HepG2 (cell line): Measurements from ENCODE around the gene TMEM80. TPM values are rescaled to one million over a fixed set of nuclear protein-coding genes. Genes with fewer than 3 reads are reported as not detected.
A peak's percentile ranks its signal among the peaks of the same experiment; 100 is the strongest.

Source experiments
- CBX5 ChIP-seq: sonication (generic); formaldehyde crosslinking; IDR thresholded peaks from 2 replicates; pipeline ENCODE4 v1.4.0; 2020; ENCODE audit warnings: missing genetic modification reagents, borderline replicate concordance
- JUNB ChIP-seq: sonication (generic); formaldehyde crosslinking; IDR thresholded peaks from 2 replicates; pipeline ENCODE4 v1.8.0; 2022; ENCODE audit warnings: missing genetic modification reagents, mild to moderate bottlenecking, borderline replicate concordance
- JUND ChIP-seq: sonication (generic); formaldehyde crosslinking; IDR thresholded peaks from 2 replicates; pipeline ENCODE4 v1.8.0; 2022; ENCODE audit warnings: mild to moderate bottlenecking, missing genetic modification reagents
- KDM2A ChIP-seq: sonication (generic); formaldehyde crosslinking; IDR thresholded peaks from 2 replicates; pipeline ENCODE4 v1.4.0; 2020; ENCODE audit warnings: low read depth, missing genetic modification reagents, borderline replicate concordance
- KDM3A ChIP-seq: IDR thresholded peaks from 2 replicates; pipeline ENCODE4 v1.6.1; 2018; ENCODE audit warnings: low read depth, missing compliant biosample characterization
- KLF9 ChIP-seq: IDR thresholded peaks from 2 replicates; pipeline ENCODE4 v1.6.1; 2016; ENCODE audit warnings: low read depth
- MIER3 ChIP-seq: IDR thresholded peaks from 2 replicates; pipeline ENCODE4 v1.6.1; 2016; ENCODE audit warnings: missing compliant biosample characterization, borderline replicate concordance
- MLX ChIP-seq: IDR thresholded peaks from 2 replicates; pipeline ENCODE4 v1.6.1; 2016
- MYPOP ChIP-seq: sonication (generic); formaldehyde crosslinking; IDR thresholded peaks from 2 replicates; pipeline ENCODE4 v1.8.1; 2023; ENCODE audit warnings: mild to moderate bottlenecking, moderate library complexity, missing genetic modification reagents
- NFE2 ChIP-seq: sonication (generic); formaldehyde crosslinking; IDR thresholded peaks from 2 replicates; pipeline ENCODE4 v1.4.0; 2020; ENCODE audit warnings: missing genetic modification reagents
- NFE2L2 ChIP-seq: fragments of 150-350 bp; IDR thresholded peaks from 2 replicates; pipeline ENCODE4 v1.6.1; 2014; ENCODE audit warnings: low read length
- NFYB ChIP-seq: sonication (generic); formaldehyde crosslinking; IDR thresholded peaks from 2 replicates; pipeline ENCODE4 v1.4.0; 2020; ENCODE audit warnings: missing genetic modification reagents
- NR2F6 ChIP-seq, 2 experiments: IDR thresholded peaks; 2 replicates each; pipeline ENCODE4 v1.6.1; 2016; ENCODE audit warnings: antibody characterized with exemption in 1 of 2, mild to moderate bottlenecking in 1 of 2
- SIN3A ChIP-seq: IDR thresholded peaks from 2 replicates; pipeline ENCODE4 v1.6.1; 2011; ENCODE audit warnings: low read depth, mild to moderate bottlenecking, control low read depth, low read length, borderline replicate concordance
- SPEN ChIP-seq: sonication (generic); formaldehyde crosslinking; IDR thresholded peaks from 2 replicates; pipeline ENCODE4 v1.5.1; 2020; ENCODE audit warnings: low read depth, mild to moderate bottlenecking, missing genetic modification reagents
- TGIF2 ChIP-seq: IDR thresholded peaks from 2 replicates; pipeline ENCODE4 v1.6.1; 2016; ENCODE audit warnings: control low read depth, missing compliant biosample characterization
- WIZ ChIP-seq: sonication (generic); formaldehyde crosslinking; IDR thresholded peaks from 2 replicates; pipeline ENCODE4 v1.5.1; 2020; ENCODE audit warnings: mild to moderate bottlenecking, missing genetic modification reagents
- ZBTB2 ChIP-seq: sonication (generic); formaldehyde crosslinking; IDR thresholded peaks from 2 replicates; pipeline ENCODE4 v1.8.0; 2022; ENCODE audit warnings: low read depth, missing genetic modification reagents
- ZBTB7A ChIP-seq: sonication (generic); formaldehyde crosslinking; IDR thresholded peaks from 2 replicates; pipeline ENCODE4 v1.8.0; 2022; ENCODE audit warnings: mild to moderate bottlenecking, missing genetic modification reagents
- ZNF224 ChIP-seq: sonication (generic); formaldehyde crosslinking; IDR thresholded peaks from 2 replicates; pipeline ENCODE4 v1.5.0; 2020; ENCODE audit warnings: mild to moderate bottlenecking, missing genetic modification reagents
- ZNF234 ChIP-seq: sonication (generic); formaldehyde crosslinking; conservative IDR thresholded peaks from 2 replicates; pipeline ENCODE4 v1.5.1; 2020; ENCODE audit warnings: mild to moderate bottlenecking, missing genetic modification reagents
- ZNF468 ChIP-seq: sonication (generic); formaldehyde crosslinking; IDR thresholded peaks from 2 replicates; pipeline ENCODE4 v1.8.0; 2022; ENCODE audit warnings: mild to moderate bottlenecking, moderate library complexity, missing genetic modification reagents
- ZNF574 ChIP-seq: sonication (generic); formaldehyde crosslinking; IDR thresholded peaks from 2 replicates; pipeline ENCODE4 v1.4.0; 2020; ENCODE audit warnings: missing genetic modification reagents
- ZNF83 ChIP-seq: sonication (generic); formaldehyde crosslinking; IDR thresholded peaks from 2 replicates; pipeline ENCODE4 v1.4.0; 2020; ENCODE audit warnings: missing genetic modification reagents, mild to moderate bottlenecking, borderline replicate concordance
- polyA plus RNA-seq, 8 experiments: library from polyadenylated mRNA; depleted of rRNA in 3 of 8; stranded (reverse) in 7 of 8; unstranded in 1 of 8; fragments of >200 nt; fragmentation: Illumina TruSeq in 4 of 8; extraction: Trizol in 4 of 8; gene quantifications; 2 replicates each; pipeline versions ENCODE4 v1.2.1 to v1.2.3, GENCODE V29; 2011 to 2016; ENCODE audit warnings: low read depth in 4 of 8, missing spikeins in 1 of 8, mixed read lengths in 1 of 8; ENCODE audit not compliant: insufficient read depth in 1 of 8
- total RNA-seq, 5 experiments: library from RNA; depleted of rRNA; stranded (reverse); fragments of >200 nt; fragmentation: Illumina TruSeq; extraction: Trizol; gene quantifications; 2 replicates each; pipeline ENCODE4 v1.2.3, GENCODE V29; 2016; ENCODE audit warnings: low read depth in 1 of 5
- TF ChIP-seq, protein P1 (sequence below): IDR thresholded peaks from 2 replicates; pipeline ENCODE4 v1.6.1; 2016; ENCODE audit warnings: missing genetic modification reagents, missing compliant biosample characterization

Gene TMEM80
- total and polyA plus RNA-seq, 2 of the 13 experiments (the other 11 are each of a cell fraction or from before 2014, with no cell fraction given), result 5.6 to 17.1 TPM

DNA sequence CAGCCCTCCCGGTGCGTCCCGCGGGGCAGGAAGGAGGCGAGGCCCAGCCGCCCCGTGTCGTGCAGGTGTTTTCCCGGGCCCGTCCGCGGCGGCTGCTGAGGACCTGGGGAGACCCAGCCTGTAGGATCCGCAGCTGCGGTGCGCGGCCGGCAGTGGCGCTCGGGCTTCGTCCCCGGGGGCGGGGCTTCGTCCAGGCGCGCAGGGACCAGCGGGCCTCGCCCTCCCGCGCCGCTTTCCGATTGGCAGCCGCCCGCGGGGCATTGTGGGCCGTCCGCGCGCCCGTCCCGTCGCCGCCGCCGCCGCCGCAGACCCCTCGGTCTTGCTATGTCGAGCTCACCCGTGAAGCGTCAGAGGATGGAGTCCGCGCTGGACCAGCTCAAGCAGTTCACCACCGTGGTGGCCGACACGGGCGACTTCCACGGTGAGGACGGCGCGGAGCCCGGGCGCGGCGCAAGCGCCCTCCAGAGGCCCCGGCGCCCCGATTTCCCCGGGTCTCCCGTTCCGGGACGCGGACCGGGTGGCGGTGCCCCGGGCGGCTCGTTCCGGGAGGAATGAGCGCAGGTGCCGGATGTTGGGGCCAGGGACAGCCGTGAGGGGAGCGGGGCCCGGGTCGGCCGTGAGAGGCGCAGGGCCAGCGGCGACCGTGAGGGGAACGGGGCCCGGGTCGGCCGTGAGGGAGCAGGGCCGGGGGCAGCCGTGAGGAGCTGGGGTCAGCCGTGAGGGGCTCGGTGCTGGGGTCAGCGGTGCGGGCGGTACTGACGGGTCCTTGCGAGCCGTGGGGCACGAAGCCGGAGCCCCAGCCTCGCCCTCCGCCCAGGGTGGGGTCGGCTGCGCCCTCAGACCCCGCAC is 51.8 kb downstream of the TMEM80 start, which contains the start of gene TALDO1 (continued):
- TF ChIP-seq NR2F6 (IDR thresholded peaks at IDR 0.05) (no peak), NR2F6 (CRISPR knock-in tag; IDR thresholded peaks at IDR 0.05) (no peak), JUNB (CRISPR knock-in tag) (no peak), ZNF468 (CRISPR knock-in tag) (no peak), NFE2 (CRISPR knock-in tag) (no peak), ZNF234 (CRISPR knock-in tag) (0 out of 2 replicates have a peak, but pooled peaks have one; percentile 85), JUND (CRISPR knock-in tag) (no peak), ZNF574 (CRISPR knock-in tag) (peak; percentile 75), KDM3A (CRISPR knock-in tag) (no peak; the same call in 1 of the 2 replicates), NFE2L2 (no peak), ZNF83 (CRISPR knock-in tag) (no peak), SIN3A (peak; percentile 27; the same call in 1 of the 2 replicates), MYPOP (CRISPR knock-in tag) (no peak), WIZ (CRISPR knock-in tag) (no peak), MIER3 (CRISPR knock-in tag) (peak; percentile 9; the same call in 1 of the 2 replicates), ZNF224 (CRISPR knock-in tag) (no peak), SPEN (peak; percentile 35; the same call in 1 of the 2 replicates), TGIF2 (CRISPR knock-in tag) (no peak), KLF9 (CRISPR knock-in tag) (no peak), KDM2A (CRISPR knock-in tag) (peak; percentile 52), ZBTB7A (CRISPR knock-in tag) (peak; percentile 62; the same call in 1 of the 2 replicates), CBX5 (CRISPR knock-in tag) (no peak), MLX (CRISPR knock-in tag) (no peak), ZBTB2 (CRISPR knock-in tag) (no peak; the same call in 1 of the 2 replicates), NFYB (CRISPR knock-in tag) (peak; percentile 77)
- TF ChIP-seq, protein P1, sequence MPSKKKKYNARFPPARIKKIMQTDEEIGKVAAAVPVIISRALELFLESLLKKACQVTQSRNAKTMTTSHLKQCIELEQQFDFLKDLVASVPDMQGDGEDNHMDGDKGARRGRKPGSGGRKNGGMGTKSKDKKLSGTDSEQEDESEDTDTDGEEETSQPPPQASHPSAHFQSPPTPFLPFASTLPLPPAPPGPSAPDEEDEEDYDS (CRISPR knock-in tag), result peak; percentile 45
